ENCODE results near the gene RPS5.

DNA sequence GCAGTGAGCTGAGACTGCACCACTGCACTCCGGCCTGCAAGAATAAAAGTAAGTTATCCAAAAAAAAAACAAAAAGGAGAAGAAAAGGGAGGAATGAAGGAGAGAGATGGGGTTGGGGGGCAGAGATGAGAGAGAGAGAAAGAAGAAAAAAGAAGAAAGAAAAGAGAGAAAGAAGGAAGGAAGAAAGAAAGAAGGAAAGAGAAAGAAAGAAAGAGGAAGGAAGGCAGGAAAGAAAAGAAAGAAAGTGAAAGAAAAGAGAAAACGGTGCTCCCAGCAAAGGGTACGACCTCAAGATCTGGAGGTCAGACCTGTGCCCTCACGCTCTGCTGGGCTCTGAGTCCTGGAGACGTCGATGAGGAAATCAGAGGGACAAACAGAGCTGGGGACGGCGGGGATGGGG, 37.5 kb upstream of the RPS5 start:
- no peak for TF ChIP-seq EZH2 (IDR thresholded peaks at IDR 0.05)
- TF ChIP-seq ZBTB33 (IDR thresholded peaks at IDR 0.05; ENCODE audit: extremely low read depth, insufficient replicate concordance, low read length) = no peak
- TF ChIP-seq, protein P1, sequence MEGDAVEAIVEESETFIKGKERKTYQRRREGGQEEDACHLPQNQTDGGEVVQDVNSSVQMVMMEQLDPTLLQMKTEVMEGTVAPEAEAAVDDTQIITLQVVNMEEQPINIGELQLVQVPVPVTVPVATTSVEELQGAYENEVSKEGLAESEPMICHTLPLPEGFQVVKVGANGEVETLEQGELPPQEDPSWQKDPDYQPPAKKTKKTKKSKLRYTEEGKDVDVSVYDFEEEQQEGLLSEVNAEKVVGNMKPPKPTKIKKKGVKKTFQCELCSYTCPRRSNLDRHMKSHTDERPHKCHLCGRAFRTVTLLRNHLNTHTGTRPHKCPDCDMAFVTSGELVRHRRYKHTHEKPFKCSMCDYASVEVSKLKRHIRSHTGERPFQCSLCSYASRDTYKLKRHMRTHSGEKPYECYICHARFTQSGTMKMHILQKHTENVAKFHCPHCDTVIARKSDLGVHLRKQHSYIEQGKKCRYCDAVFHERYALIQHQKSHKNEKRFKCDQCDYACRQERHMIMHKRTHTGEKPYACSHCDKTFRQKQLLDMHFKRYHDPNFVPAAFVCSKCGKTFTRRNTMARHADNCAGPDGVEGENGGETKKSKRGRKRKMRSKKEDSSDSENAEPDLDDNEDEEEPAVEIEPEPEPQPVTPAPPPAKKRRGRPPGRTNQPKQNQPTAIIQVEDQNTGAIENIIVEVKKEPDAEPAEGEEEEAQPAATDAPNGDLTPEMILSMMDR (IDR thresholded peaks at IDR 0.05 in 2 of 3, conservative IDR thresholded peaks at IDR 0.05 in 1 of 3; ENCODE audit: borderline replicate concordance in 1 of 3, insufficient read depth in 1 of 3, low read depth in 2 of 3, low read length in 2 of 3) = no peak
- TF ChIP-seq RAD21 (IDR thresholded peaks at IDR 0.05; ENCODE audit: low read depth) = no peak
- TF ChIP-seq SIN3A (IDR thresholded peaks at IDR 0.05; ENCODE audit: low read depth) = no peak
- no peak for TF ChIP-seq ATF3 (IDR thresholded peaks at IDR 0.05)
- no peak for TF ChIP-seq POLR2AphosphoS5 (IDR thresholded peaks at IDR 0.05; ENCODE audit: low read depth, low read length)
- TF ChIP-seq CEBPB (IDR thresholded peaks at IDR 0.05; ENCODE audit: low read depth) = no peak
- TF ChIP-seq ZFX (IDR thresholded peaks at IDR 0.05) = no peak
- no peak for TF ChIP-seq YY1 (IDR thresholded peaks at IDR 0.05; ENCODE audit: extremely low read depth, insufficient replicate concordance, low read depth, low read length)
- TF ChIP-seq MAX (IDR thresholded peaks at IDR 0.05) = no peak
- no peak for TF ChIP-seq EZH2phosphoT487 (IDR thresholded peaks at IDR 0.05; ENCODE audit: borderline replicate concordance)
- no peak for TF ChIP-seq SP1 (IDR thresholded peaks at IDR 0.05; ENCODE audit: low read depth)
